ENCODE results near the gene ITPR3. TPM values are rescaled to one million over a fixed set of nuclear protein-coding genes. Genes with fewer than 3 reads are reported as not detected.

ITPR3 gene
- total and polyA plus RNA-seq, 2 of the 13 experiments (the other 11 are each of a cell fraction or from before 2014, with no cell fraction given) = 3.8 to 21.4 TPM

DNA sequence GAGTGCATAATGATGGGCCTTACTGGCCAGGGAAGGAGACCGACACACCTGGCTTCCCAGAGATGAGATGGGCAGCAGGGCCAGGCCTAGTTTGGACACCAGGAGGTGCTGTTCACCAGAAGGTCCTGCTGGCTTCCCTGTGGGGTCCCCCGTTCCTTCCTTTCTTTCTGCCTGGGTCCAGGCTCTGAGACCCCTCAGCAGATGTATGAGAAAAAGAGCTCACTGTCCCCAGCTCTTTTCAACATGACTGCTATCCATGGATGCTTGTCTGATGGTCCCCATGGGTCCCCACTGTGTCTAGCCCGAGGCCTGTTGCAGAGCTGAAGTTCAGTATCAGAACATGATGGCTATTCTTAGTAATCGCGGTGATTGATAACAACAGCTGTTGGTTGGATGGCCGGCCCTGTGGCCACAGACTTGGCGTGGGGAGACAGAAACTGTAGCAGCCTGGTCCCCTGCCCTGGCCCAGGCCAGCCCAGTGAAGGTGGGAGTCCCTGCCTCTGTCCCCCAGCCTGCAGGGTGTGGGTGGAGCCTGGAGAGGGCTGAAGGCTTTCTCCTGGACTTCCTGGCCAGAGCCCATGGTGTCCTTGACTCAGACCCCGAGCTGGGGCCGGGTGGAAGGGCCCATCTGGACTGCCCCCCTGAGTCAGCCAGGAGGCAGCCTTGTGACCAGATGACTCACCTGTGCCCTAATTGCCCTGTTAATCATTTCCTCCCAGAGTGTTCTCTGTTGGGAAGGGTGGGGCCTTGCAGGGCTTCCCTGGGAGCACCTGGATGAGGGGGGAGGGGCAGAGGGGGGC lies 31.2 kb upstream of the ITPR3 start (continued):
- TF ChIP-seq GATA4 (IDR thresholded peaks at IDR 0.05; ENCODE audit: borderline replicate concordance, low read depth) = no peak
- TF ChIP-seq, protein P1, sequence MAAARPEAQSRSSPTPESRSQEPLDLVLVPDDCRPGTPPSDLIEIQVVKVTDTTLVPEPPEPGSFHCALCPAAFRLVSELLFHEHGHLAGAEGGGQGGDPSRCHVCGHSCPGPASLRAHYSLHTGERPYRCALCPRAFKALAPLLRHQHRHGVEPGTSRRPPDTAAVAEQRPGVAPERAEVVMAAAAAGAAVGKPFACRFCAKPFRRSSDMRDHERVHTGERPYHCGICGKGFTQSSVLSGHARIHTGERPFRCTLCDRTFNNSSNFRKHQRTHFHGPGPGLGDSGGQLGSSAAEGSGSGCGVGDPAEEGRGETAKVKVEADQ (CRISPR knock-in tag; IDR thresholded peaks at IDR 0.05; ENCODE audit: borderline replicate concordance) = peak; percentile 47; the same call in 1 of the 2 replicates
- no peak; the same call in 1 of the 2 replicates for TF ChIP-seq KLF9 (CRISPR knock-in tag; IDR thresholded peaks at IDR 0.05; ENCODE audit: low read depth)
- TF ChIP-seq NR2F1 (CRISPR knock-in tag; IDR thresholded peaks at IDR 0.05) = peak in 1 of 2 experiments; percentile 15; a peak in 3 of 4 replicates
- TF ChIP-seq ZNF350 (CRISPR knock-in tag; IDR thresholded peaks at IDR 0.05; ENCODE audit: borderline replicate concordance, low read depth) = peak; percentile 72; the same call in 1 of the 2 replicates
- TF ChIP-seq, protein P2, sequence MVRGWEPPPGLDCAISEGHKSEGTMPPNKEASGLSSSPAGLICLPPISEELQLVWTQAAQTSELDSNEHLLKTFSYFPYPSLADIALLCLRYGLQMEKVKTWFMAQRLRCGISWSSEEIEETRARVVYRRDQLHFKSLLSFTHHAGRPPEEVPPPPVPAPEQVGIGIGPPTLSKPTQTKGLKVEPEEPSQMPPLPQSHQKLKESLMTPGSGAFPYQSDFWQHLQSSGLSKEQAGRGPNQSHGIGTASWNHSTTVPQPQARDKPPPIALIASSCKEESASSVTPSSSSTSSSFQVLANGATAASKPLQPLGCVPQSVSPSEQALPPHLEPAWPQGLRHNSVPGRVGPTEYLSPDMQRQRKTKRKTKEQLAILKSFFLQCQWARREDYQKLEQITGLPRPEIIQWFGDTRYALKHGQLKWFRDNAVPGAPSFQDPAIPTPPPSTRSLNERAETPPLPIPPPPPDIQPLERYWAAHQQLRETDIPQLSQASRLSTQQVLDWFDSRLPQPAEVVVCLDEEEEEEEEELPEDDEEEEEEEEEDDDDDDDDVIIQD (CRISPR knock-in tag; IDR thresholded peaks at IDR 0.05; ENCODE audit: low read depth) = peak; percentile 24; the same call in 1 of the 2 replicates
- TF ChIP-seq GABPB1 (CRISPR knock-in tag; IDR thresholded peaks at IDR 0.05) = peak; percentile 58
- TF ChIP-seq, protein P3, sequence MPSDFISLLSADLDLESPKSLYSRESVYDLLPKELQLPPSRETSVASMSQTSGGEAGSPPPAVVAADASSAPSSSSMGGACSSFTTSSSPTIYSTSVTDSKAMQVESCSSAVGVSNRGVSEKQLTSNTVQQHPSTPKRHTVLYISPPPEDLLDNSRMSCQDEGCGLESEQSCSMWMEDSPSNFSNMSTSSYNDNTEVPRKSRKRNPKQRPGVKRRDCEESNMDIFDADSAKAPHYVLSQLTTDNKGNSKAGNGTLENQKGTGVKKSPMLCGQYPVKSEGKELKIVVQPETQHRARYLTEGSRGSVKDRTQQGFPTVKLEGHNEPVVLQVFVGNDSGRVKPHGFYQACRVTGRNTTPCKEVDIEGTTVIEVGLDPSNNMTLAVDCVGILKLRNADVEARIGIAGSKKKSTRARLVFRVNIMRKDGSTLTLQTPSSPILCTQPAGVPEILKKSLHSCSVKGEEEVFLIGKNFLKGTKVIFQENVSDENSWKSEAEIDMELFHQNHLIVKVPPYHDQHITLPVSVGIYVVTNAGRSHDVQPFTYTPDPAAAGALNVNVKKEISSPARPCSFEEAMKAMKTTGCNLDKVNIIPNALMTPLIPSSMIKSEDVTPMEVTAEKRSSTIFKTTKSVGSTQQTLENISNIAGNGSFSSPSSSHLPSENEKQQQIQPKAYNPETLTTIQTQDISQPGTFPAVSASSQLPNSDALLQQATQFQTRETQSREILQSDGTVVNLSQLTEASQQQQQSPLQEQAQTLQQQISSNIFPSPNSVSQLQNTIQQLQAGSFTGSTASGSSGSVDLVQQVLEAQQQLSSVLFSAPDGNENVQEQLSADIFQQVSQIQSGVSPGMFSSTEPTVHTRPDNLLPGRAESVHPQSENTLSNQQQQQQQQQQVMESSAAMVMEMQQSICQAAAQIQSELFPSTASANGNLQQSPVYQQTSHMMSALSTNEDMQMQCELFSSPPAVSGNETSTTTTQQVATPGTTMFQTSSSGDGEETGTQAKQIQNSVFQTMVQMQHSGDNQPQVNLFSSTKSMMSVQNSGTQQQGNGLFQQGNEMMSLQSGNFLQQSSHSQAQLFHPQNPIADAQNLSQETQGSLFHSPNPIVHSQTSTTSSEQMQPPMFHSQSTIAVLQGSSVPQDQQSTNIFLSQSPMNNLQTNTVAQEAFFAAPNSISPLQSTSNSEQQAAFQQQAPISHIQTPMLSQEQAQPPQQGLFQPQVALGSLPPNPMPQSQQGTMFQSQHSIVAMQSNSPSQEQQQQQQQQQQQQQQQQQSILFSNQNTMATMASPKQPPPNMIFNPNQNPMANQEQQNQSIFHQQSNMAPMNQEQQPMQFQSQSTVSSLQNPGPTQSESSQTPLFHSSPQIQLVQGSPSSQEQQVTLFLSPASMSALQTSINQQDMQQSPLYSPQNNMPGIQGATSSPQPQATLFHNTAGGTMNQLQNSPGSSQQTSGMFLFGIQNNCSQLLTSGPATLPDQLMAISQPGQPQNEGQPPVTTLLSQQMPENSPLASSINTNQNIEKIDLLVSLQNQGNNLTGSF (CRISPR knock-in tag; IDR thresholded peaks at IDR 0.05) = peak; percentile 48; the same call in 1 of the 2 replicates
- TF ChIP-seq ZNF496 (CRISPR knock-in tag; IDR thresholded peaks at IDR 0.05; ENCODE audit: insufficient replicate concordance) = no peak
- TF ChIP-seq ZEB1 (IDR thresholded peaks at IDR 0.05; ENCODE audit: insufficient replicate concordance, low read depth) = peak; percentile 96
- TF ChIP-seq KAT8 (CRISPR knock-in tag; IDR thresholded peaks at IDR 0.05) = peak; percentile 68; the same call in 1 of the 2 replicates
- TF ChIP-seq ATM (IDR thresholded peaks at IDR 0.05; ENCODE audit: borderline replicate concordance) = no peak
- TF ChIP-seq PHF8 (CRISPR knock-in tag; IDR thresholded peaks at IDR 0.05) = no peak; the same call in 1 of the 2 replicates
- TF ChIP-seq ZSCAN25 (CRISPR knock-in tag; IDR thresholded peaks at IDR 0.05) = 0 out of 2 replicates have a peak, but pooled peaks have one; percentile 26
- peak; percentile 45; the same call in 1 of the 2 replicates for TF ChIP-seq RBFOX2 (IDR thresholded peaks at IDR 0.05; ENCODE audit: low read depth, low read length)
- peak; percentile 95 for TF ChIP-seq PPARG (CRISPR knock-in tag; conservative IDR thresholded peaks at IDR 0.05)
- peak; percentile 10; the same call in 1 of the 2 replicates for TF ChIP-seq KDM2A (CRISPR knock-in tag; IDR thresholded peaks at IDR 0.05; ENCODE audit: borderline replicate concordance, low read depth)
- 0 out of 2 replicates have a peak, but pooled peaks have one; percentile 11 for TF ChIP-seq ZKSCAN8 (CRISPR knock-in tag; IDR thresholded peaks at IDR 0.05; ENCODE audit: borderline replicate concordance)
- TF ChIP-seq MXI1 (IDR thresholded peaks at IDR 0.05; ENCODE audit: borderline replicate concordance, low read depth, low read length) = peak; percentile 59; the same call in 1 of the 3 replicates

Data from HepG2 (cell line).